CD14-positive monocyte (primary cell): ENCODE results near the gene CLPSL1. TPM values are rescaled to one million over a fixed set of nuclear protein-coding genes. Genes with fewer than 3 reads are reported as not detected.
A peak's percentile ranks its signal among the peaks of the same experiment; 100 is the strongest.
"Not testable (repeated sequence)": the region's sequence is repeated elsewhere in the genome, so short reads cannot be mapped to it uniquely, and the experiment has no call there.

Experiments
- DNase-seq, 3 donors: peaks; one replicate each; pipeline ENCODE4 v3.0.0-alpha.2; 2011 to 2022
- H2AFZ ChIP-seq: 2 replicates; pipeline ENCODE4 v1.6.0; 2012; ENCODE audit warnings: mild to moderate bottlenecking, low read depth, low read length, inconsistent platforms; ENCODE audit not compliant: insufficient read depth, poor library complexity, severe bottlenecking
- H3K27ac ChIP-seq, 2 donors: 1 replicate in 1 of 2; 2 replicates in 1 of 2; pipeline ENCODE4 v1.5.1; 2012 to 2013; ENCODE audit warnings: low read length in 2 of 2, control low read depth in 1 of 2, inconsistent platforms in 1 of 2, low read depth in 1 of 2, mild to moderate bottlenecking in 1 of 2
- H3K27me3 ChIP-seq, 2 donors: one replicate each; pipeline versions ENCODE4 v1.6.0 to v1.6.1; 2011 to 2013; ENCODE audit warnings: low read length in 2 of 2; ENCODE audit not compliant: control insufficient read depth in 2 of 2, insufficient read depth in 2 of 2
- H3K36me3 ChIP-seq, 2 donors: replicated peaks in 1 of 2; 1 replicate in 1 of 2; 2 replicates in 1 of 2; pipeline versions ENCODE4 v1.5.1 to v1.6.1; 2012 to 2013; ENCODE audit warnings: low read length in 2 of 2, control low read depth in 1 of 2, inconsistent platforms in 1 of 2, mild to moderate bottlenecking in 1 of 2; ENCODE audit not compliant: insufficient read depth in 2 of 2, control insufficient read depth in 1 of 2
- H3K4me1 ChIP-seq, 2 donors: 1 replicate in 1 of 2; 2 replicates in 1 of 2; pipeline versions ENCODE4 v1.5.1 to v1.6.1; 2012 to 2013; ENCODE audit warnings: low read length in 2 of 2, control low read depth in 1 of 2, inconsistent platforms in 1 of 2, mild to moderate bottlenecking in 1 of 2, moderate library complexity in 1 of 2; ENCODE audit not compliant: insufficient read depth in 2 of 2, control insufficient read depth in 1 of 2
- H3K4me2 ChIP-seq: replicated peaks from 2 replicates; pipeline ENCODE3; 2012; ENCODE audit warnings: low read length, moderate library complexity, mild to moderate bottlenecking; ENCODE audit not compliant: poor library complexity, severe bottlenecking; ENCODE audit errors: extremely low read depth
- H3K4me3 ChIP-seq, 3 experiments: fragments of 200-600 bp in 1 of 3; sonication (generic) in 1 of 3; replicated peaks in 1 of 3; 1 replicate in 2 of 3; 2 replicates in 1 of 3; pipeline ENCODE4 v1.5.1; 2011 to 2013; ENCODE audit warnings: low read length in 3 of 3, mild to moderate bottlenecking in 3 of 3, control low read depth in 2 of 3, low read depth in 2 of 3, inconsistent platforms in 1 of 3, moderate library complexity in 1 of 3
- H3K79me2 ChIP-seq: 2 replicates; pipeline ENCODE4 v1.6.0; 2012; ENCODE audit warnings: mild to moderate bottlenecking, control low read depth, inconsistent platforms, low read length, moderate library complexity; ENCODE audit not compliant: insufficient read depth
- H3K9ac ChIP-seq: 2 replicates; pipeline ENCODE4 v1.6.0; 2017; ENCODE audit warnings: low read length, mild to moderate bottlenecking; ENCODE audit not compliant: insufficient read depth, poor library complexity, severe bottlenecking
- H3K9me3 ChIP-seq, 2 donors: replicated peaks in 1 of 2; 1 replicate in 1 of 2; 2 replicates in 1 of 2; pipeline versions ENCODE4 v1.5.1 to v1.6.1; 2012 to 2013; ENCODE audit warnings: low read length in 2 of 2, control low read depth in 1 of 2; ENCODE audit not compliant: control insufficient read depth in 1 of 2, insufficient read depth in 1 of 2
- H4K20me1 ChIP-seq: 2 replicates; pipeline ENCODE4 v1.6.0; 2012; ENCODE audit warnings: mild to moderate bottlenecking, low read length, control low read depth, moderate library complexity; ENCODE audit not compliant: insufficient read depth
- H3K27ac Mint-ChIP-seq, 7 donors: one replicate each; pipeline ENCODE4 v1.8.0; 2020; ENCODE audit warnings: mild to moderate bottlenecking in 7 of 7, mixed read lengths in 7 of 7, moderate library complexity in 6 of 7, inconsistent platforms in 2 of 7
- H3K27me3 Mint-ChIP-seq, 3 donors: one replicate each; pipeline ENCODE4 v1.8.0; 2021 to 2022; ENCODE audit warnings: low read depth in 3 of 3, mild to moderate bottlenecking in 3 of 3, mixed read lengths in 3 of 3, moderate library complexity in 3 of 3, inconsistent platforms in 1 of 3
- H3K36me3 Mint-ChIP-seq, 2 donors: one replicate each; pipeline ENCODE4 v1.8.0; 2020; ENCODE audit warnings: mixed read lengths in 2 of 2, inconsistent platforms in 1 of 2, mild to moderate bottlenecking in 1 of 2
- H3K4me1 Mint-ChIP-seq: one replicate; pipeline ENCODE4 v1.8.0; 2020; ENCODE audit warnings: mild to moderate bottlenecking, mixed read lengths
- H3K4me3 Mint-ChIP-seq, 2 donors: one replicate each; pipeline ENCODE4 v1.8.0; 2020; ENCODE audit warnings: mild to moderate bottlenecking in 2 of 2, mixed read lengths in 2 of 2, moderate library complexity in 1 of 2
- H3K9me3 Mint-ChIP-seq, 7 donors: one replicate each; pipeline ENCODE4 v1.8.0; 2020 to 2022; ENCODE audit warnings: mixed read lengths in 7 of 7, mild to moderate bottlenecking in 6 of 7, moderate library complexity in 6 of 7, inconsistent platforms in 2 of 7
- CTCF ChIP-seq: fragments of 200-600 bp; IDR thresholded peaks from one replicate; pipeline ENCODE4 v1.8.0; 2022; ENCODE audit warnings: antibody characterized with exemption, mild to moderate bottlenecking
- whole genome bisulfite sequencing: methylation state at CpG from one replicate; pipeline ENCODE4 v1.1.5; 2013; ENCODE audit warnings: missing lambda C conversion rate; ENCODE audit not compliant: insufficient coverage; 5-methylcytosine and 5-hydroxymethylcytosine counted together
- intact Hi-C, 2 donors: fragments of 100-400 bp; cut with micrococcal nuclease; formaldehyde crosslinking; loops; one replicate each; pipeline versions ENCODE4 v1.15.0 to v1.15.1; 2023
- polyA plus RNA-seq, 3 donors: library from polyadenylated mRNA; depleted of rRNA in 1 of 3; unstranded in 2 of 3; stranded (reverse) in 1 of 3; fragments of 300-500 nt in 2 of 3; fragments of >200 nt in 1 of 3; fragmentation: Illumina TruSeq in 2 of 3; gene quantifications; 1 replicate in 2 of 3; 2 replicates in 1 of 3; pipeline ENCODE4 v1.2.3, GENCODE V29; 2012 to 2021

Gene CLPSL1
- polyA plus RNA-seq, 3 donors, result not detected

GRCh38 chr6:35731736-35732532 is 48.9 kb upstream of the CLPSL1 start:
- peak overlapping the region; percentile 86 to 95 (median 93) for H3K27ac Mint-ChIP-seq
- TF ChIP-seq CTCF, result no peak

GRCh38 chr6:35733633-35734032 is 47.2 kb upstream of the CLPSL1 start:
- 88% methylated on average over 6 of the region's 8 CpGs for WGBS
- H3K9ac ChIP-seq, result no peak overlapping the region
- no peak overlapping the region for H3K27ac ChIP-seq
- H3K79me2 ChIP-seq, result peaks cover 2% of the 10 kb centered on the region
- no peaks in the 10 kb centered on the region for H3K36me3 ChIP-seq
- H3K27ac Mint-ChIP-seq, result no peak overlapping the region
- no peaks in the 10 kb centered on the region for H3K27me3 ChIP-seq
- no peak for TF ChIP-seq CTCF
- no peak overlapping the region for H2AFZ ChIP-seq
- no peaks in the 10 kb centered on the region for H3K27me3 Mint-ChIP-seq
- no peaks in the 10 kb centered on the region for H3K9me3 ChIP-seq
- H3K9me3 Mint-ChIP-seq, result peaks cover 0 to 2% (median 0%) of the 10 kb centered on the region in 7 donors
- no peak overlapping the region for H3K4me3 Mint-ChIP-seq
- no peaks in the 10 kb centered on the region for H3K36me3 Mint-ChIP-seq
- intact Hi-C loops, result loop anchor here (5.0 to 10.0 kb wide), 2 partner anchors 41 to 439 kb away; partner anchors contain the start of gene DEF6 (in 1 of the 2)
- H3K4me3 ChIP-seq, result no peak overlapping the region
- H4K20me1 ChIP-seq, result no peaks in the 10 kb centered on the region
- H3K4me1 Mint-ChIP-seq, result peaks cover 48% of the 10 kb centered on the region
- no peak for DNase-seq
- peaks cover 41 to 65% of the 10 kb centered on the region in 2 donors for H3K4me1 ChIP-seq
- no peak overlapping the region for H3K4me2 ChIP-seq

More at GRCh38 chr6:35731736-35732532, 48.9 kb upstream of the CLPSL1 start:
- Histone ChIP-seq H3K27me3 (no peaks in the 10 kb centered on the region), H4K20me1 (no peaks in the 10 kb centered on the region), H2AFZ (peak overlapping the region; percentile 93), H3K9me3 (no peaks in the 10 kb centered on the region), H3K4me3 (peak overlapping the region; percentile 76 to 95 (median 76)), H3K79me2 (peaks cover 10% of the 10 kb centered on the region), H3K36me3 (no peaks in the 10 kb centered on the region), H3K27ac (peak overlapping the region; percentile 91 to 92), H3K9ac (peak overlapping the region; percentile 87), H3K4me2 (peak overlapping the region; percentile 97), H3K4me1 (peaks cover 53 to 71% of the 10 kb centered on the region in 2 donors)
- Mint-ChIP-seq H3K4me3 (peak overlapping the region; percentile 83 to 92), H3K27me3 (peaks cover 0 to 2% (median 0%) of the 10 kb centered on the region in 3 donors), H3K36me3 (no peaks in the 10 kb centered on the region), H3K9me3 (no peaks in the 10 kb centered on the region), H3K4me1 (peaks cover 58% of the 10 kb centered on the region)
- under 1% methylated on average over 47 of the region's 61 CpGs for WGBS
- DNase-seq, result peak; percentile 55 to 59 (median 57)
- intact Hi-C loops, result loop anchor here (5.0 to 10.0 kb wide), 2 partner anchors 40 to 437 kb away; partner anchors contain the start of gene DEF6 (in 1 of the 2)

- H3K4me2 ChIP-seq, H3K4me3 ChIP-seq, H3K4me3 Mint-ChIP-seq, H3K36me3 Mint-ChIP-seq, H3K36me3 ChIP-seq, H3K27ac Mint-ChIP-seq, H3K79me2 ChIP-seq, H2AFZ ChIP-seq, H3K27me3 ChIP-seq, DNase-seq, H3K9me3 Mint-ChIP-seq, H3K9me3 ChIP-seq, H3K27ac ChIP-seq, H4K20me1 ChIP-seq, H3K27me3 Mint-ChIP-seq, H3K9ac ChIP-seq: not testable (repeated sequence)
- H3K4me1 ChIP-seq, result peaks cover 34 to 58% of the 10 kb centered on the region in 2 donors
- WGBS, result 94% methylated on average over 7 of the region's 12 CpGs
- intact Hi-C loops, result loop anchor here (5.0 to 10.0 kb wide), 2 partner anchors 42 to 440 kb away; partner anchors contain the start of gene DEF6 (in 1 of the 2)
- peaks cover 41% of the 10 kb centered on the region for H3K4me1 Mint-ChIP-seq
Measured at GRCh38 chr6:35734319-35734718, 46.5 kb upstream of the CLPSL1 start.
